LNCaP clone FGC (cell line): ENCODE results near the gene DHX30.

ENCODE experiments used
- DNase-seq: peaks from one replicate; pipeline ENCODE4 v3.0.0-alpha.2; 2011; ENCODE audit warnings: low read depth
- H3K4me3 ChIP-seq: 2 replicates; pipeline ENCODE4 v1.5.1; 2011; ENCODE audit warnings: mild to moderate bottlenecking, low read depth, low read length, control low read depth
- CTCF ChIP-seq: IDR thresholded peaks from 2 replicates; pipeline ENCODE4 v1.5.1; 2012; ENCODE audit warnings: mild to moderate bottlenecking; ENCODE audit not compliant: control insufficient read depth, insufficient read depth; ENCODE audit errors: extremely low read depth

Gene DHX30

GRCh38 chr3:47854267-47854666, 51.3 kb downstream of the DHX30 start:
- DNase-seq, result no peak
- TF ChIP-seq CTCF, result no peak
- H3K4me3 ChIP-seq, result no peak overlapping the region

- H3K4me3 ChIP-seq, result no peak overlapping the region
- no peak for TF ChIP-seq CTCF
- no peak for DNase-seq
Observed at GRCh38 chr3:47854720-47855455, 52.0 kb downstream of the DHX30 start.

GRCh38 chr3:47855461-47856383, 52.8 kb downstream of the DHX30 start:
- DNase-seq, result no peak
- no peak overlapping the region for H3K4me3 ChIP-seq
- no peak for TF ChIP-seq CTCF

DNA sequence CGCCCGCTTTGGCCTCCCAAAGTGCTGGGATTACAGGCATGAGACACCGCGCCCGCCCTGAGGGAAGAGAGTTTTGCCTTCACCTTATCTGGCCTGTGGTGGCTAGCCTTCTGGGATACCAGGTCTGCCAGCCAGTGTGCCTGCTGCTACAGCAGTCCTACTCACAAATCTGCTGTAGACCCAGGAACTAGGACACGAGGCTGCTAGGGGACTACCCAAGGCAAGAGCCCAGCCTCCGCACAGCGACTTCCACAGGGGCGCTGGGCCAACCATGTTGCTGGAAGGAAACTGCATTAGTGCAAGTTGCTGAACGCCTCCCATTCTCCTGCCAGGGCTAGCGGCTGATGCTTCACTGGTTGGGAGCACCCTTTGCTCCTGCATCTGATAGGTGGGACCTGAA, 53.7 kb downstream of the DHX30 start:
- DNase-seq, result no peak
- TF ChIP-seq CTCF, result no peak

DNA sequence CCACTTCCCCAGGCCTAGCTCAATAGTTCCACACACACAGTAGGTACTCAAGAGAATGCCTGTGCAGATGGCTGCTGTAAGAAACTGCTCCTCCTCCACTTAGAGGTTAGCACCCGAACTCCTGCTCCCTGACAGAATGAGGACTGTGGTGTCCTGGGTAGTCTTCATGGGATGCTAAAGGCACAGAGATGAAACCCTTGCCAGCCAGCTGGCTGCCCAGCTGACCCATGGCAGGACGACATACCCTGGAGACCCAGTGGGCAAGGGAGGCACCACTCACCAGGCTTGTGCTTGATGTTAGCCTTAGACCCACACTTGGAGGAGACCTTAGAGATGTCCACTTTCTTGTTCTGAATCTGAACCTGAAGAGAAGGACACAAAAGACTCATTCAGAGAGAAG, 54.2 kb downstream of the DHX30 start:
- no peak for DNase-seq
- TF ChIP-seq CTCF, result no peak
- no peak overlapping the region for H3K4me3 ChIP-seq

More for the DNA sequence above, 53.7 kb downstream of the DHX30 start:
- H3K4me3 ChIP-seq, result no peak overlapping the region

- no peak overlapping the region for H3K4me3 ChIP-seq
- DNase-seq, result no peak
- no peak for TF ChIP-seq CTCF
Observed at GRCh38 chr3:47859956-47860605, 57.1 kb downstream of the DHX30 start.
